GF-D8 (cell line): ENCODE results near the gene COL23A1.

ENCODE experiments used
- DNase-seq: peaks from one replicate; lab custom pipeline; 2025; lab: John Stamatoyannopoulos, UW

Gene COL23A1

DNA sequence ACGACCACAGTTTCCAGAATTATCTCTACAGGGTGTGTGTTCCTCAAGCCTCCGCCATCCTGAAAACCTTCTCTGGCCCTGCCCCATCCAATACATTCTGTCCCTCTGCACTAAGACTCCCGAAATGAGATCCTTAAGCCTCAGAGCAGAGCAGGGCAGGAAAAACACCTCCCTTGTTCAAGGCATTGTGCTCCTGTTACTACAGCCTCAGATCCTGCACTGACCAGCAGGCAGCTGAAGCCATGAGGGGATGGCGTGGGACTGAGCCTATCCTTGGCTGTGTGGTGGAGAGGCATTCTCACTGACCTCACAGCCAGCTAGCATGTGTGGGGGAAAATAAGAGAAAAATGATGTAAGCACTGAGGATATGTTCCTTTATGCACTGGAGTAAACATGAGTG lies 250.9 kb downstream of the COL23A1 start:
- no peak for DNase-seq

DNA sequence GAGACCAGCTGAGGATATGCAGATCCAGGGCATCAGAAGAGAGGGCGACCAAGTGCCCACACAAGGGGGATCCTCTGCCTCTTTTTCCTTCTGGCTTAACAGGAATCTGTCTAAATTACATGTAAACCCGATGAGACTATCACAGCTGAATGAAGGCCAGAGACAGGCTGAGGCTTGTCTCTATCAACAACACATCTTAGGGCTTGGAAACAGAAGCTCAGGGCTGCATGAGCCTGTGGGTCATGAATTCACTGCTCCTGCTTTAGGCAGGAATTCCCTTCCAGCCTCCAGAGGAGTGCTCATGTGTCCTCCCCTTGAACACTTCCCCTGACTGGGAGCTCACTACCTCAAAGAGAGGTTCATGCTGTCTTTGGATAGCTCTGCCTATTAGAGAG lies 251.4 kb downstream of the COL23A1 start:
- no peak for DNase-seq

DNA sequence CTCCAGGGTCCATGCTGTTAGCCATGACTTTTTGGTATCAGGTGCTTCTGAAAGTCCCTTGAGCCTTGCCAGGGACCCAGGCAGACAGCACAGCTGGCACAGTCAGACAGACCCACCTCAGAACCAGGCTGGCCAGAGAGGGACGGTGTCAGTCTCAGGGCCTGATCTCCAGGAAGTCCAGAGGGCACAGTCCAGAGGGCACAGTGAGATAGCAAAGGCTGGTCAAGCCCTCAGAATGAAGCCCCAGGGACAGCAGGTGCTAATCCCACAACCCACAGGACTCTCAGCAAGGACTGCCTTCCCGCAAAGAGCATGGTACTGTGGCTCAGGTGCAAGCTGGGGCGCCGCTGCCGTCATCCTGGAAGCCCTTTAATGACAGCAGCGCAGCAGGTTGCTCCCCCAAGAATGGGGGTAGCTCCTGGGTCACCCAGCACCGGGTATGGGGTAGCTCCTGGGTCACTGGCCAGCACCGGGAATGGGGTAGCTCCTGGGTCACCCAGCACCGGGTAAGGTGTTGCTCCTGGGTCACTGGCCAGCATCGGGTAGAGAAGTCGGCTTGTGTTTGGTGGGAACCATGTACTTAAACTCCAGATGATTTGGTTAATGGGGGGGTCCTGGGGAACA lies 252.0 kb downstream of the COL23A1 start:
- no peak for DNase-seq

DNA sequence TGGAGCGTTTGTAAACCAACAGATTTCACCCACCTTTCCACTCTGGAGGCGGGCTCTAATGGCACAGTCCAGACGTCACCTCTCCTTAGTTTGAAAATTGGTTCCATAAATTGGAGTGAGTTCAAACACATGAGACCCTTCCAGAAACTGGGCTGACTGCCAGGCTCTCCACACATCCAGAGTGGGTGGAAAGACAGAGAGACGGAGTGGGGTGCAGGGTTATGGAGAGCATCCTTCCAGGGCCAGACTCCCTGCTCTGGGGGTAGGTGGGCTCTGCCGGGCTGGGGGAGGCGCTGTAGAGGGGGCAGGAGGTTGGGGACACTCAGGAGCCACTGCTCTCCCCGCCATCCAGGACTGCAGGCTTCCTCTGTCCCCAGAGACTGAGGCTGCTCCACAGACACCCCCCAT lies 252.9 kb downstream of the COL23A1 start:
- DNase-seq, result no peak

DNA sequence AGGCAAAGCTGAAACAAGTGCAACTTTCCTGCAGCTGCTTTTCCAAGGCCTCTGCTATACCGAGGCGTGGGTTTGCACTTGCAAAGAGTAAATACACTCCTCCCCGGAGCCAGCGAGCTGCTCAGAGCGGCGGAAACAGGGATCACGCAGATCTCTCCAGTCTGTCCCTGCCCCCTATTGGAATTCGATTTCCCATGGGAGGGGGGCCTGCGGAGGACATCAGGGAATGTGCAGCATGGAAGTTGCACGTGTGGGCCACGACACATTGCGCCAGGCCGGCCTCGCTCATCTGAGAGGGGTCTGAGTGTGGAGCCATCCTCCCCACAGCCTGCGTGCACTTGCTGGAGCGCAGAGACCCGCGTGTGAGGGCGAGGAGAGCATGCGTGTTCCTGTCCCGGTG lies 253.3 kb downstream of the COL23A1 start:
- no peak for DNase-seq

DNA sequence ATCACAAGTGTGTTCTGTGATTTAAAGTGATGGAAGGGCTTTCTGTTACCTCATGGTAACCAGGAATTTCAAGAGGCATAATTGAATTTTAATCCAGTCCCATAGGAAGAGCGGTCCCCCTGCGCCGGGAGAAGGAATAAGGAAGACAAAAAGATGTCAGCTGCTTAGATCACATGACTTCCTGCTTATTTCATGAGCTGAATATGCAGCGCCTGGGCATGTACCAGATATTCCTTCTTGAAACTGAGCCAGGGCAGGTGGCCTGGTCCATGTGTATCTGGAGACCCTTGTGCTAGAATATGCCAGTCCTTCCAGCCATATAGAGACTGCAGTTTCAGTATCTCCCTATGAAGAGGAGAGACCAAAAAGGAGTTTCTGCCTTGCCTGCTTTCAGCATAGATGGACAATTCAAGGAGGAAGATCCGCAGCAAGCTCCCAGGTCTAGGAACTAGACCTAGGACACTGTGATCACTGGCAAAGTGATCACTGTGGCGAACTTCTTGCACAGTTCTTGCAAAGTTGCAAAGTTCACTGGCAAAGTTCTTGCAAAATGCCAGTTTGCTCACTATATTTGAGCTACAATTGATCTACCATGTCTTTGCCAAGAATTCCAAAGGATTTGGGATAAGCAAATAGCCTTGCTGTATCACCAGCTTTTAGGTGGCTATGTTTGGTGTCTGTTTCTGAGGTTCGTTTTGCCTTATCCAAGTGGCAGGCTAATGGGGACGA lies 254.7 kb downstream of the COL23A1 start:
- no peak for DNase-seq

DNA sequence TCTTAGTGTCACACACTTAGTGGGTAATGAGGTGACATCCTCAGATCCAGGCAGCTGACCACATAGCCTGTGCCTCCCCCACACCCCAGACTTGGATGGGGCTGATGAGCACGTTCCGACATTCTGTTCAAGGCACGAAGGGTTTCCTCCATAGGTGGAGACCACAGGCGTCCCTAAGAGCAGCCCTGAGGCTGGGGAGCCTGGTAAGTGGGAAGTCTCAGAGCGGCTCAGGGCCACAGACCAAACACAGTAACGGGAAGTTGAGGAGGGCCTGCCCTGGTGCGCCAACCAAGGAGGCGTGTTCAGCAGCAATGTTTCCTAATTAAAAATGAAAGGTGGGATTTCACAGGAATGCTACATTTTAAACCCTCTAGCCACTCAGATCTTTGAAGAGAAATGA lies 255.3 kb downstream of the COL23A1 start:
- no peak for DNase-seq

DNA sequence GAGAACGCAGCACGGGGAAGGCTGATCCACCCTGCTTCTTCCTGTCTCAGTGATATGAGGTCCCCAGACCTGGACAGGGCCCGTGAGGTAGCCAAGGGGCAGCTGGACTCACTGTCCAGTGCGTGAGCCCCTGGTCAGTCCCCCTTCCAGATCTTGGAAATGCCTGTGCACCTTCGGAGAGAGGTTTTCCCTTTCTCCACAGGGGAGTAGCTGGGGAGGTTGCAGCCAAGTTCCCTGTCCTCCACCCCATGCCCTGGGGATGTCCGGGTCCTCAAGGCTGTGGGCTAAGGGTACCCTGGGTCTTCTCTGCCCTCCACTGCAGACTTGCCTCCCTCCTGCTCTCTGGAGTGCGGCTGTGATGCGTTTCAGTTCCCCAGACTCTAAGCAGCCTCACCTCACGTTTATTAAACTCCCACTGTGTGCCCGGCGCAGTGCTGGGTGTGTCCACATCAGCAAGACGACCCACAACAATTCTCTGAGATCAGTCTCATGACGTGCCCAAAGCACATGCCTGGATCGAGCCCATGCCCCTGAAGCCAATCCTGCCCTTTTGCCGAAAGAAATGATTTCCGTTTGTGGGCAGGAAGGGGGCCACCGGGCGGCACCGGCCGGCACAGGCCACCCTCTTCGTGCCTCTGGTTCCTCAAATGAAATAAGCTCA lies 256.2 kb downstream of the COL23A1 start:
- DNase-seq, result no peak

DNA sequence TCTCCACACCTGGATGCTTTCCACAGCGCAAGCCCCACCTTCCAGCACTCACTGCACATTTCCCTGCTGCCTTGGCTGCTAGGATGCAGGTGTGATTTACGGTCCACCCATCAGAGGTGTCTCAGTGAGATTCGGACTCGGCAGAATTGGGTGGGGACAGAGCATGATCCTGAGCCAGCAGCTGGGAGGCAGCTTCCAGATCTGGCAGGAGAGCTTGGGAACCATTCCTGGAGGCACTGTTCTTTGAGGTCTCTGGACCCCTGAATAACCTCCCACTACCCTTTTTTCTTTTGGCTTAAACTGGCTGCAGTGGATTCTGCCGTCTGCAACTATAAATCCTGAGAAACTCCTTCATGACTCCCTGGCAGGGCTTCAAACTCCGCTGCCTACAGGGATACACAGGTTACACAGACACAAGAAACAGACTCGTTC lies 258.0 kb downstream of the COL23A1 start:
- no peak for DNase-seq

DNA sequence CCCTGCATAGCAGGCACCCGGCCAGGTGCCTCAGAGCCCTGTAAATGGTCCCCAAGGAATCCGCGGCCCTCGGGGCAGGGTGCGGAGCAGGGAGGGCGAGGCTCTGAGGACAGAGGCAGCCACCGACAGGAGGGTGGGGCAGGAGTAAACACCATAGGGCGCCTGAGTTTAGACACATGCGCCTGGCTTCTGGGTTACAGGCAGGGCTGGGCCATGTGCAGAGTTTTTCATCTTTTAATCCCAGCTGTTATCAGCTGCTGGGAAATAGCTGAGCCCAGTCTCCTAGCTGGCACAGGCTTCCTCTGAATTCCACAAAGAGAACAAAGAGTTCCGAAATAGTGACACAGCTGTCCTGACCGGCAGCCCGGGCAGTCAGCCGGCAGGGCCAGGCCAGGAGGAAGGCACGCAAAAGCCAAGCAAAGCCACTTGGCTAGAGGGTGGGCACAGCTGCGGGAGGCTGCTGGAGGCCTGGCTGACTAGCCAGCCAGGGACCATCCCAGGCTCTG lies 258.6 kb downstream of the COL23A1 start:
- DNase-seq, result no peak

DNA sequence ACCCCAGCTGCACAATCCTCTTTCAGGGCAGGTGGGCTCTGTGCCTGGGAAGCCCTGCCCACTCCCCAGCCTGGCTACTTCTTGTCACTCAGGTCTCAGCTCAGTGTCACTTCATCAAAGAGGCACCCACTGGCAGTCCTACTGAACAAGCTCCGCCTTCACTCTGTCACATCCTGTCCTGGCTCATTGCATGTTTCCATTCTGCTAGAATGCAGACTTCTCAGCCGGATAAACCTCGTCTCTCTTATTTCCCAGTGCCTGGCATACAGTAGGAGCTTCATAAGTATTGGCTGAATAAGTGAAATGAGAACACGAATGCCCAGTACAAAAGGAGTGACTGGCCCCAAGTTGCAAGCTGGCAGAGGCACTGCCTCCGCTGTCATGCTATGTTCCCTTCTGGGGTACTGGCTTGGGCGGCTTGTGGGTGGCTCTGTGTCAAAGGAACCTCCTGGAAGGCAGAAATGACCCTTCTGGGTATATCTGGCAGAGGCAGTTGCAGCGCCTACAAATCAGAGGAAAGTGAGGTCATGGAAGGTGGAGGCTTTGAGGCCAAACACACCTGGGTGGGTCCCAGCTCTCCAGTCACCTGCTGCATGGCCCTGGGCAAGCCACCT lies 259.3 kb downstream of the COL23A1 start:
- DNase-seq, result no peak

DNA sequence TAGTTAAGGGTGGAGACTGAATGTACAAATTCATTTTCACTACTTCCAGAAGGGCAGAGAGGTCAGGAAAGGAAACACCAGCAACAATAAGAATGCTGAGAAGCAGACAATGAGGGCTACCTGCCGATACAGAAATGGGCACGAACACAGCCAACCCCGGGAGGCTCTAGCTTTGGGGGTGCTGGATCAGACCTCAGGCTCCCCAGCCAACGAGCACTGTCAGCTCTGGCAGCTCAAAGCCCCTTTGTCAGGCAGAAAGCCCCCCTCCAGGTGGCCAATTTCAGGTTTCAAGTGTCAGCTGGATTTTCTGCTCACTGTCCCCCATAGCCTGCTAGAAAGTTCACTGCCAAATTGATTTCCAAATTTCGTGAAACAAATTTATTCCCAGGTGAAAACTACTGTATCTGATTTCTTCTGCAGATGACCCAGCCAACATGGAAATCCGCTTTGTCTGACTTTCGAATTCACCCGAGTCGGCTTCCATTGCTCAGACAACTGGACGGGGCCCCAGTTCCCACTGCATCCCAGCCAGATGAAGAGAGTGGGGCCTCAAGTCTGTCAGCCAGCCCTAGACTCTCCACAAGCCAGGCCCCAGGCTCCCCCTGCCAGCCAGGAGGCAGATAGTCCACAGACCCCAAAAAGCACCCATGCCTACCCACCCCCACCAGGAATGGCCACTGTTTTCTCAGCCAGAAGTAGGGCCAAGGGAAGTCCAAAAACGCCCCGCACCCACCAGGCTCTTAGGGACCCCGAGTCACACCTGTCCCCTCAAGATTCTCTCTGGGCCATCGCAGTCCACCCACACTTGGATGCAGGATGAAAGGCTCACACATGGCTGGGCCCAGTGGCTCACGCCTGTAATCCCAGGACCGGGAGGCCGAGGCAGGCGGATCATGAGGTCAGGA lies 261.1 kb downstream of the COL23A1 start:
- DNase-seq, result no peak

DNA sequence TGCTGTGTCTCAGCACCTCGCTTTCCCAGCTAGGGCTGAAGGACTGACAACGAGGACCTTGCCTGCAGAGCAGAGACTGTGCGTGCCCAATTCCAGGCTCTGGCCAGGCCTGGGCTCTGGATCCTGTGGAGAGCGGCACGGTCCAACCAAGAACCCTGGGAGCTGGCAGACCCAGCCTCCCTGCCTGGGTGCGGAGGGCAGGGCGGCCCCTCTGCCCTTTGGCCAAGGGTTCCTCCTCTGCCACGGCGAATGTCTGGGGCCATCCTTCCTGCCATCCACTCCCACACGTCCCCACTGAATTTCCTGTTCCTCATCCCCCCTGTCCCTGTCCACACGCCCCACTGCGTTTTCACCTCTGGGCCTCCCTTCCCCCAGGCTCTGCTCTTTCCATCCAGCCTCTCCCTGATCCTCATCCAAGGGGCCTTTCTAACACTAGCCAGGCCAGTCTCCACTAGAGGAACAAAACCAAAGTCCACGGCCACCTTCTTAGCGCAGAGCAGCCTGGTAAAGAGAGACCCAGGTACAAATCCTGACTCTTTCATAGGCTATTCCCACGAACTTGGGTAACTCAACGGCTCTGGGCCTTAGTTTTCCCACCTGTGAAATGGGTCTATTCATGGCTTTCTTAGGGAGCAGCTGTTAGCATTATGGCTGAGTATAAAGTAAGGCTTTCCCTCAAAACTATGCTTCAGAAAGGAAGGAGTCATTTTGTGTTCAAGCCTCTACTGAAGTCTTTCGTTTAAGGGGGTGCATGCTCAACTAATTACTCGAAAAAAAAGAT lies 262.1 kb downstream of the COL23A1 start:
- DNase-seq, result no peak

DNA sequence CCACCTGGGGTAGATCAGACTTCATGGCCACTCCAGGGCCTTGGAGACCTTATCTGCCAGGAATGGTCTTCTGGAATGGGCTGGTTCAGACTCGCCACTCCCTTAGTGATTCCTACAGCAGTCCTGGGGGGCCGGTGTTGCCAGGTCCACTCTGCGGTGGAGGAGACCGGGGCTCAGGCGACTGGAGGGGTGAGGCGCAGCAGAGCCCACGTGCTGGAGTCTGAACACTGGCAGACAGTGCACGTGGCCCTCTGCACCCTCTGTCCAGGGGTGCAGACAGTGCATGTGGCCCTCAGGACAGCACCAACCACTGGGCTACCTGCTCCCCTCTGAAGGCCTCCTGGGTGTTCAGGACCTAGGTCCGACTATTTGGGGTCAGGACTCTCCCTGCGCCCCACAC lies 262.7 kb downstream of the COL23A1 start:
- no peak for DNase-seq

DNA sequence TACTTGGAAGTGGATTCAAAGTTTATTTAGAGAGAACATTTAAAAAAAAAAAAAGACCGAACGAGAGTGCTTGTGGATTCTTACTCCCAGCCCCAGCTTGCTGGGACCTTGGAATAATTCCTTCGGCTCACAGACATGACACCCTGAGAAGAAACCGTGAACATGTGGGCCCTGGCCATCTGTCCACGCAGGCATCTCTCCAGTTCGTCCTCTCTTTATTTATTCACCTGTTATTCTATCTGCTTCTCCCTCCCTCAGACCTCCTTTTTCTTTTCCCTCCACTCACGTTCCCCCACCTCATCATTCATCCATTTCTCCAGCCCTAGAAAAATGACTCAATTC lies 263.8 kb downstream of the COL23A1 start:
- no peak for DNase-seq

DNA sequence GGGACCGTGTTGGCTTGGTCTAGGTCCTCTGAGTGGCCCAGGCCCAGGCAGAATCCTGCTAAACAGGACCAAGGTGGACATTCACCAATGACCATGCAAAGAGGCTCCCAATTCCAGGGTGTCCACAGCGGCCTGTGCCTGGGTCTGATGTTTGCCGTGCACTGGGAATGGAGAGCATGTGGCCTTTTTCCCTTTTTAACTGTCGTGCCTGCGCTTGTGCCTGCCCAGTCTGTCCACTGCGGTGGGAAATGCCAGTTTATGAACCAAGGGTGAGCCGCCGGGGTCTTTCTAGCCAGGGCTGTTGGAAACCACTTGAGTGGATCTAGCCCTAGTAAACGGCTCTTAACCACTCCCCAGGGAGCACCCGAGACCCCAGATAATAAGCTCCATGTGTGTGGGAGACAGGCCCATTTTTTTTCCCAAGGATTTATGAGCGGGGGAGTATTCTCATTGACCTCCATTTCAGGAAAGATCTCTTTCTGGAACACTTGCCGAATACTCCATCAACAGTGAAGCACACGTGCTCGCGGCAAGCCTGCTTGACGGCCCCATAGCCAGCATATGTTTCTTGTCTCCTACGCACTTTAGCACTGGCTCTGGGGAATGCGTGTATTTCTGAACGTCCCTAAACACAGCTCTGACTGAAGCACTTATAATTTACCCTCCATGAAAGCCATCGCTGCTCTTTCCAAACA lies 264.4 kb downstream of the COL23A1 start:
- DNase-seq, result no peak

DNA sequence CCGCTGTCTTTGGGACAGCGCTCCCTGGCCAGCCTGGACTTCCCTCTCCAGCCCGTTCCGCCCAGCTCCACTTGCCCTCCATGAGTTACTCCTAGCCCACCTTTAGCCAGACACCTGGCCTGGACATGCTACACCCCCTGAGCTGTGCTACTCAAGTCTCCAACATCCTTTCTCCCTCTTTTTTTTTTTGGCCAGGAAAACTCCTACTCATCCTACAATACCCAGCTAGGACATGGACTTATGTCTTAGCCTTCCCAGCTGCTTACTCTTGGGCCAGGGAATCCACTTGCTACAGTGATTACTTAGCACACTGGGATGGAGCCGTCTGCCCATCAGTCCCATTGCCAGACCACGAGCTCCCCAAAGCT lies 264.9 kb downstream of the COL23A1 start:
- no peak for DNase-seq

DNA sequence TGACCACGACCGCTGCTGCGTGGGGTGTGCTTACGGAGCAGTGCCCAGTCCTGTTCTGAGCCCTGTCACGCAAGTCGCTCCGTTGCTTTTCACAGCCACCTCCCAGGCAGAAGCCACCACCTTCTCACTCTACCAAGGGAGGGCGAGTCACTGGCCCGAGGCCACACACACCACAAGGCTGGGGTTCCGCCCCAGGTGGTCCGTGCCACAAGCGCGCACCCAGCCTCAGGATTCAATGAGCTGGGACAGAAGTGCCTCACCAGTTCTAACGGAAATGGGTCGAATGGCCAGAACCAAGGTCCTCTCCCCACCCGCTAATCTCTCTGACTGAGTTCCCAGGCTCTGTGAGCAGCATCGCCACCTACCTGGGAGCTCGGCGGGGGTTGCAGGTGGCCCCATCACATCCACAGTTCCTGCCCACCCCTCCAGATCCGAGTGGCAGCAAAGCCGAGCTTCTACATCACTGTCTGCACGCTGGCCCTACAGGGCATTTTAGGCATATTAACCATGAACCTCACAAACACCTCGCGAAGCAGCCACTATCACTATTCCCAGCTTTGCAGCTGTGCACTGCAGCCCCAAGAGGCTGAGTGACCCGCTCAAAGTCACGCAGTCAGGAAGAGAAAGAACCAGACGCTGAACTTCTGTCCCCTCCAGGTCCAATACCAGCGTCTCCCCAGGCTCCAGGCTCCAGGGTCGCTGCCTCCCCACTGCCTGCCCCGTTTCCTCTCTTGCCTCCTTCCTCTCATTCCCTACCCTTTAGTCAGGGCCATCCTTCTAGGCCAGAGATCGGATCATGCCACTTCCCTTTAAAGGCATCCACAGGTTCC lies 265.5 kb downstream of the COL23A1 start:
- DNase-seq, result no peak

DNA sequence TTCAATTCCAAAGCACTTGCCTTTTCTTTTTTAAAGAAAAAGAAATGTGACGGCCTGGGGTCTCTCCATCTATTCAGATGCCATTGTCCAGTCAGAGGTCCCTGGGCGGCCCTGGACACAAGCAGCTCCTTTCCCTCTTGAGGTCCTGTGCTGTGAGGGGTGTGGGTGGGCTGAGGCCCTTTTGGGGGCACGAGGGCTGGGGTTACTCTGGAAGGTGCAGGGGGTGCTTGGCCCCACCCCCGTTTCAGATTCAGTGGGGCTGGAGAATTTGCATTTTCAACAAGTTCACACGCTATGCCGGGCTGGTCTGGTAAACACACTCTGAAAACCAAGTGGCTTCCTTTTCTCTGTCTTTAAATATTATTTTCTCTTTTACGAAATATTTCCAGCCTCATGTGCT lies 266.2 kb downstream of the COL23A1 start:
- no peak for DNase-seq

DNA sequence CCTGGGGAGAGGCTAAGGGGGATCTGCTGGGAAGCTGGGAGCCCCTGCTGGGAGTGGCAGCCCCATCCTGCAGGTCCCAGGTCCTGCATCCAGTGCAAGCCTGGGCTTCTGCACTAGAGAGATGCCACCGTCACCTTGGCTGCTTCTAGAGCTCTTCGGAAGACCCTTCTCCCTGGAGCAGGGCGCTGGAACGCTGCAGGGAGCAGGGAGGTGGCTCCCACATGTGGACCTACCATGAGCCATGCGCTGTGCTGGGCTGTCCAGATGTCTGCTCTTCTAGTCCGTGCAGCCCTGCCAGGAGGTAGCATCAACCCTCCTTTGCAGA lies 266.7 kb downstream of the COL23A1 start:
- DNase-seq, result no peak
